ENCODE data around the gene ATF2.
"Not testable (repeated sequence)": the region's sequence is repeated elsewhere in the genome, so short reads cannot be mapped to it uniquely, and the experiment has no call there.

The ATF2 gene

DNA sequence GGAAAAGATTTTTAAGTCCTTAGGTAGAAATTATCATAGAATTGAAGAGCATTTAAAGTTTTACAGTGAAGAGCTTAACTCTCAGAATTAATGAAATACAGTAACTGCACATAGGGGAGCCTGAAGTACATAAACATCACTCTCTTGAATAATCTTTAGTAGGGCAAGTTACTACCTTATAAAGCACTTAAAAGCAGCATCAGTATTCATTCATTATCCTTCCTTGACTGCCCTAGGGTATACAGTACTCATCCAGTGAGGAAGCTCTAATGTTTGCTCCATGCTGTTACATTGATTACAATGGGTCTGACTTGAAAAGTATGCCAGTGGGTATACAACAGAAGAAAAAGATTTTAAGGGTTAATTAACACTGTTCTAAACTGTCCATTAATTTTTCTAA lies 66.5 kb downstream of the ATF2 start:
- DNase-seq (ENCODE audit: low read depth in 4 of 4, low spot score in 1 of 4), result no peak

DNA sequence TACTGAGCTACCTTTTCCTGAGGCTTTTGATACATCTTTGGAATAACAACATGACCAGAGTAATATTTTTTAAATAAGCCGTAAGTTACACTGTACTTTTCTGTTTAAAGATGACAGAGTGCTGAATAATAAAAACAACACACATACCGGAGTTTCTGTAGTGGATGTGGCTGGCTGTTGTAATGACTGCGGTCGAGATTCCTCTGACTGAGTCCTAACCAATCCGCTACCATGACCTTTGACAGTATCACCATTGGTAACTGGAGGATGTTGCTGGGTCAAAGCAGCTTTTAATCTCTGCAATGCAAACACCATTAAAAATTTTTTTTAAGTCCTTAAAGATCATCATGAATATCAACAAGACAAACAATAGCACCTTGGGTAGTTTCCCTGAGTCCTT lies 70.7 kb downstream of the ATF2 start:
- DNase-seq (ENCODE audit: low read depth in 4 of 4, low spot score in 1 of 4), result no peak

DNA sequence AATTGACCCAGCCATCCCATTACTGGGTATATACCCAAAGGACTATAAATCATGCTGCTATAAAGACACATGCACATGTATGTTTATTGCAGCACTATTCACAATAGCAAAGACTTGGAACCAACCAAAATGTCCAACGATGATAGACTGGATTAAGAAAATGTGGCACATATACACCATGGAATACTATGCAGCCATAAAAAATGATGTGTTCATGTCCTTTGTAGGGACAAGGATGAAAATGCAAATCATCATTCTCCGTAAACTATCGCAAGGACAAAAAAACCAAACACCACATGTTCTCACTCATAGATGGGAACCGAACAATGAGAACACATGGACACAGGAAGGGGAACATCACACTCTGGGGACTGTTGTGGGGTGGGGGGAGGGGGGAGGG lies 83.9 kb downstream of the ATF2 start:
- not testable (repeated sequence) for DNase-seq (ENCODE audit: low read depth in 4 of 4, low spot score in 1 of 4)

DNA sequence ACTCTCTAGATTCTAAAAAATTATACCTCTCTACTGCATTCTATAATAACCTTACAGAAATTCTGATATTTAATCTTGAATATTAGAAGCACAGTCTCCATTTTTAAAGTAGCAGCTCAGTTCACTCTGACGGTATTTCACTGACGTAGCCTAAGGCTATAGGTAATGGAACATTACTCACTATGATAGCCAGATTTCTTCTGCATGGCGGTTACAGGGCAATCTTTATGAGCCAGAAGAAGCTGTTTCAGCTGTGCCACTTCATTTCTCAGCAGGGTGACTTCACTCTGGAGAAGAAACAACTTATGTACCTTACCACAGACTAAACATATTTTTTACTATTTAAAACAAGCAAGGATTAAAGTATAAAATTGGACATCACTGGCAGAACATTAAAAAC lies 87.5 kb downstream of the ATF2 start:
- no peak for DNase-seq (ENCODE audit: low read depth in 4 of 4, low spot score in 1 of 4)

DNA sequence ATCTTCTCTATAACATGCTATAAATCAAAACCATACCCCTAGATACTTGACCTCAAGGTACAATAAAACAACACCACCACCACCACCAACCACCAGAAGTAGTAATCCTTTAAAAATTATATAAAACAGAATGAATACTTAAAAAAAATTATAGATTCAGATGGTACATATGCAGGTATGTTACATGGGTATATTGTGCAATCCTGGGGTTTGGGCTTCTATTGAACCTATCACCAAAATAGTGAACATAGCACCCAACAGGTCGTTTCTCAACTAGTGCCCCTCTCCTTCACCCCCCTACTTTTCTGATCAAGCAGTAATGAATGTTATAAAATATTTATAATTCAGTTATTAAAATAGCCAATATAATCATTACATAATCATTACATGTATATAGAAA lies 91.7 kb downstream of the ATF2 start:
- no peak for DNase-seq (ENCODE audit: low read depth in 4 of 4, low spot score in 1 of 4)

DNA sequence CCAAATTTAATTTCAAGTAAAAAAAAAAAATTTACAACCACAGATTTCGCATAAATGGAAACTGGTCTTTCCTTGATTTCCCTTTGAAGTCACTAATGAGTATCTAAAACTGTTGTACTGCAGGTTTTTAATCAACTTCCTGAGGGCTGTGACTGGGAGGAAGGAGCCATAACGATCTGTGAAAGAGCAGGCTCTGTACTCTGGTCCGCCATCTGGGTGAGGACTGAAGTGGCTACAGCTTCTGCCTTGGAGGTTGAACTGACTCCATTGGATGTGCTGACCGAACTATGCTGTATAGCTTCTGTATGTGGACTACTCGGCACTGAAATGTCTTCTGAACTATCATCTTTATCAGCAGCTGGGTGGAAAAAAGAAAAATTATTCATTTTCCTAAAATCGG lies 93.5 kb downstream of the ATF2 start:
- no peak for DNase-seq (ENCODE audit: low read depth in 4 of 4, low spot score in 1 of 4)

DNA sequence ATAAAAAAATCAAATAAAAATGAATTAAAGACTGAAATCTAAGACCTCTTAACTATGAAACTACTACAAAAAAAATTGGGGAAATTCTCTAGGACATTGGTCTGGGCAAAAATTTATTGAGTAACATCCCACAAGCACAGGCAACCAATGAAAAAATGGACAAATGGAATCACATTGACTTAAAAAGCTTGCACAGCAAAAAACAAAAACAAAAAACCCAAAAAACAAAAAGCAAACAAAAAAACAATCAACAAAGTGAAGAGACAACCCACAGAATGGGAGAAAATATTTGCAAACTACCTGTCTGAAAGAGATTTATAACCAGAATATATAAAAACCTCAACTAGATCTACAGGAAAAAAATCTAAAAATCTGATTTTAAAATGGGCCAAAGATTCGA lies 99.5 kb downstream of the ATF2 start:
- DNase-seq (ENCODE audit: low read depth in 4 of 4, low spot score in 1 of 4), result no peak

DNA sequence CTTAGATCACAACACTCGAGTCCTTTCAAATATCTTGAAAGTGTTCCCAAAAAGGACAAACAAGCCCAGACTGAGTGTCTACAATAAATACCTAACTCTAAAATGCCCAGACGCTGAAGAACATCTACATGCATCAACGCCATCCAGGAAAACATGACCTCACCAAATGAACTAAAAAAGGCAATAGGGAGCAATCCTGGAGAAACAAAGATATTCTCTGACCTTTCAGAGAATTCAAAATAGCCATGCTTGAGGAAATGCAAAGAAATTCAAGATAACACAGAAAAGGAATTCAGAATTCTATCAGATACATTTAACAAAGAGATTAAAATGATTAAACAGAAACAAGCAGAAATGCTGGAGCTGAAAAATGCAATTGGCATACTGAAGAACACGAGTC lies 101.6 kb downstream of the ATF2 start:
- DNase-seq (ENCODE audit: low read depth in 4 of 4, low spot score in 1 of 4), result no peak

DNA sequence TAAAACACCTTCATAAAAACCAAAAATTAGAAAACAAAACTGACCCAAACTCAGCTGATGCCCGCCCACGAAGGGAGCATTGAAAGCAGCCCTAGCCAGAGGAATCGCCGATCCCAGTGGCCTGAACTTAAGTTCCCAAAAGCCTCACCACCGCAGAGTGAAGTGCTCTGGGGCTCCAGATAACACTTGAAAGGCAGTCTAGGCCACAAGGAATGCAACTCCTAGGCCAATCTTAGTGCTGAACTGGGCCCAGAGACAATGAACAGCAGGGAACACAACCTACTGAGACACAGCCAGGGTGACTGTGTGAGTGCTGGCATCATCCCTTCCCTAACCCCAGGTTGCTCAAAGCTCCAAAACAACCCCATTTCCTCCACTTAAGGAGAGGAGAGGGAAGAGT lies 103.2 kb downstream of the ATF2 start:
- no peak for DNase-seq (ENCODE audit: low read depth in 4 of 4, low spot score in 1 of 4)

DNA sequence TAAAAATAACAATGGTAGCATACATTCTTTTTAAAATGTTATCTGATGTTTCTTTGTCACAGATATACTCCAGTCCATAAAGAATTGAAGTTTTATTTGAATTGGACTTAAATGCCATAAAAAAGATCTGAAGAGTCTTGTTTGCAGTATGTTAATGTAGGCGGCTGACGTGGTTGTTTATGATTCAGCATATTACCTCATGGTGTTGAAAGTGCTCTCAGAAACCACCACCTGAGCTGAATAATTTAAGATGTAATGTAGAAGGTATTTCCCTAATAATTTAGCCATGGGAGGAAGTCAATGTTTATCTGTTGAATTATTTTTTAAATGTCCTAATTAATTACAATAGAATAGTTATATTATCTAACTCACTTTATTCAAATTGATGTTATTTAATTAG lies 104.3 kb downstream of the ATF2 start:
- DNase-seq (ENCODE audit: low read depth in 4 of 4, low spot score in 1 of 4), result no peak

DNA sequence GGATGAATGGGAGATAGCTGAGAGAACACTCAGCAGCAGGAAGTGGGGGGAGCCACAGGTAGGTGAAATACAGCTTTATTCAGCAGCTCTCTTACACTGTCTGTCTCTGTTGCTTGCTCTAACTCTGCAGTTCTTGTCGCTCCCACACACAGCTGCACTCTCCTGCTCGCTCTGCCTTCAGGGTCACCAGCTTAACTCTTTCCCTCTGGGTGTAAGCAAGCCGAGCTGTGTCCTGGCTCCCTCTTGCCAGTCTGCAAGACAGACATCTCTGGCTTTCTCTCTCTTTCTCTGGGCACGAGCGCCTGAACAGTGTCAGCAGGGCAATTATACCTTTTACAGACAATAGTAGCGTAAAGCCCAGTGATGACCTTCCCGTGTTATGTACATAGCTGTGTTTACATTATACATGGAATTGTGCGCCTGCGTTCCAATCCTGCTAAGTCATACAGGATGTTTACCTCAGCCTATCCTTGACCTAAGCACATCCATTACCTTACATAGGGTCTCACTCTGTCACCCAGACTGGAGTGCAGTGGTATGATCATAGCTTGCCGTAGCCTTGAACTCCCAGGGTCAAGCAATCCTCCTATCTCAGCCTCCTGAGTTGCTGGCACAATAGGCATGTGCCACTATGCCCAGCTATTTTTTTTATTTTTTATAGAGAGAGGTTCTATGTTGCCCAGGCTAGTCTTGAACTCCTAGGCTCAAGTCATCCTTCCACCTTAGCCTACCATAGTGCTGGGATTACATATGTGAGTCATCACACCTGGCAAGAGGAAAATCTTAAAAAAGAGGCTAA lies 105.0 kb downstream of the ATF2 start:
- DNase-seq (ENCODE audit: low read depth in 4 of 4, low spot score in 1 of 4), result no peak

DNA sequence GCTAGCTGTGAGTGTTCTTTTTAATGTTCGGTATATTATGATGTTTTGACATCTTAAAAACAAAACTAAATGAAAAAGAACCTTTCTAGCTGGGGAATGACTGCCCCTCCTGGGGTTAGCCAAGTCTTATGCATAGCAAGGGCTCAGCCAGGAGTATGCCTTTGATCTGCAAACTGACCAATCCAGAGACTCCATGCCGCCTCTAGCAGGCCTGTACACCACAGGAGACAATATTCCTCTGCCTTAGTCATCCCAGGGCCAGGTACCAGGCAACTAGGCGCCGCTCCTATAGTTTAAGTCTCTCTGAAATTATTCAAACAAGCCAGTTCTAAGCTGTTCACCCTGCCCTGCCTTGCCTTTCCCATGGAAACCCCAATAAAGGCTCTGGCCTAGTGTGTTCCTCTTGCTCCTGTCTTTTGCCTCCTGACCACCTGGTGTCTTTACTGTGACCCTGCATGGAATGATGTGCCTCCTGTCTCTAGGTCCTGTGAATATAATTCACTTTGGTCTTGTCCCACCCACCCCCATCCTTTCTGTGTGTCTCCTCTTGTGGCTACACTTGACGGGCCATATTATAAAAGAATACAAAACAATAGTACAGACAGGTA lies 110.8 kb downstream of the ATF2 start:
- no peak for DNase-seq (ENCODE audit: low read depth in 4 of 4, low spot score in 1 of 4)

DNA sequence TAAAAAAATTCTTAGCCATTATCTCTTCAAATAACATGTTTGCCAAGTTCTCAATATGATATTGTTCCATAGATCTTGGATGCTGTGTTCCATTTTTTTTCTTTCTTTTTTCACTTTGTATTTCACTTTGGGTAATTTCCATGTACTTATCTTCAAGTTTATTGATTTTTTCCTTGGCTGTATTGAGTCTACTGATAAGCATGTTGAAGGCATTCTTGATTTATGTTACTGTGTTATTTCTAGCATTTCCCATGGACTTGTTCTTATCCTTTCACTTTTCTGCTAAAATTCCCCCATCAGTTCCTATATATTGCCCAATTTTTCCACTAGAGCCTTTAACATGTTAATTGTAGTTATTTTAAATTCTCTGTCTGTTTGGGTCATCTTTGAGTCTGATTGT lies 112.0 kb downstream of the ATF2 start:
- no peak for DNase-seq (ENCODE audit: low read depth in 4 of 4, low spot score in 1 of 4)

DNA sequence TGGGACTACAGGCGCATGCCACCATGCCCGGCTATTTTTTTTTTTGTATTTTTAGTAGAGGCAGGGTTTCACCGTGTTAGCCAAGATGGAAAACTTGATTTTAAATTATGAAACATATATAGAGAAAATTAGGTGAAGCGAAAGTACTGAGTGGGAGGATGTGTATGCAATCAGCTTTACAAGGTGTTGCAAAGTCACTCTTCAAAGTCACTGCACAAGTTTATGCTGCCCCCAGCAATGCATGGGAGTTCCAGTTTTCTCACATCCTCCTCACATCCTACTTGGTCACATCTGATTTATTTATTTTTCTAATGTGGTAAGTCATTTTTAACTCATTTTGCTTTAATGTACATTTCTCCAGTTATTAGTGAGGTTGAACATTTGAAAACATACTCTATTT lies 113.7 kb downstream of the ATF2 start:
- DNase-seq (ENCODE audit: low read depth in 4 of 4, low spot score in 1 of 4), result no peak

DNA sequence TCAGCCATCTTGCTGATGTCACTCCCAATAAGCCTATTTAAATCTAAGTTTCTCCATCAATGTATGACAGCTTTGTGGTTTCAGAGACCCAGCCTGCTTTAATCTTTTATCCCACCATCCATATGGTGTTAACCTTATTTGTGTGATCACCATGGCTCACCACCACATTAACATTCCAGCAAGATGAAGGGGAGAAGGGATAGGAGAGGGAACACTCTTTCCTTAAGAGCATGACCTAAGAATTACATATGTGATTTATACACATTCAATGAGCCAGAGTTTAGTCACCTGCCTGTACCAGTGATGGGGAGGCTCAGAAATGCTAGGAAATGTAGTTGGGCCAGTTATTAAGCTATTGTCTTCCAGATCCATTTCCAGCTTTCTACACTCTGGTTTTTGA lies 118.3 kb downstream of the ATF2 start:
- DNase-seq (ENCODE audit: low read depth in 4 of 4, low spot score in 1 of 4), result no peak

DNA sequence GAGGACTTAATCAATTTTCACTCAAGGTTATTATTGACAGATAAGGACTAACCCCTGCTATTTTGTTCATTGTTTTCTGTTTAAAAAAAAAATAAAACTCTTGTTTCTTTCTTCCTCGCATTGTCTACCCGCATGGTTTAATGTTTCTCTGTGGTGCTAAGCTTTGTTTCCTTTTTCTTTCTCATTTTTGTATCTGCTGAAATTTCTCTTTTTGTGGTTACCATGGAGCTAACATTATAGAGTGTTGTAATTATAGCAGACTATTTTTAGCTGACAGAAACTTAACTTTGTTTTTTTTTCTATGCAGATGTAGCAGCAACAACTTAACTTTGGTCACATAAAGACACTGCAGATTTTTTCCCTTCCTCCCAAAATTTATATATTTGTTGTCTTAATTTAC lies 119.7 kb downstream of the ATF2 start:
- no peak for DNase-seq (ENCODE audit: low read depth in 4 of 4, low spot score in 1 of 4)

DNA sequence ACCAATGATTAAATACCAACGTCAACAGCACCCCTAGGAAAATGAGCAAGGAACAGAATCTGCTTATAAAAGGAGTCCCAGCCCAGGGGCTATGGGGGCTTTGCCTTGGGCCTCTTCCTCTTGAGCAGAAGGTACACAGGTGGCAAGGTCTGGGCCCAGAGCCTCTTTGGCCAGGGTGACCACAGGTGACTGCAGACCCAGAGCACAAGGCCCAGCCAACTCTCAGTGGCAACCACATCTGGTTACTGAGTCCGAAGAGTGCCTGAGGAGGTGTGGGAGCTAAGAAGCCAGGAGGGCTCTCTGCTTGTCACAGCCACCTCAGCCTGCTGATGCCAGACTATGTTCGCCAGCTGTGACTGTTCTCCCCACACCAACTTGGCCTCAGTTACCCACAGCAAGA lies 128.5 kb downstream of the ATF2 start:
- DNase-seq (ENCODE audit: low read depth in 4 of 4, low spot score in 1 of 4), result no peak

DNA sequence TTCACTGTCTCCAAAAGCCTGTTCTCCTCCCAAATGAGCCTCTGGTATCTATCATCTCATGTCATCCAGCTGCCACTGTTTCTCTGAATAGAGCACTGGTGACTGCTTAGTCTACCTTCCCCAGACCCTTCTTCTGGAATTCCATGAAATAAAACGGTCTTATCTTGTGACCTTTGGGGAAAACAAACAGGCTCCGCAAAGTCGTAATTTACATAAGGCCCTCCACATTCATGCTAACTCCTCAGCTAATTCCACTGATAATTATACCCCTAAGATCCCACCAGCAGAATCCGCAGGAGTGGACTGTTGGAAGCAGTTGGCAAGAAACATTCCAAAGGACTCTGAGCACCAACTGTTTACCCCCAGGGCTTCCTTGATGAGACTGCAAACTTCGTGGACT lies 129.0 kb downstream of the ATF2 start:
- no peak for DNase-seq (ENCODE audit: low read depth in 4 of 4, low spot score in 1 of 4)

DNA sequence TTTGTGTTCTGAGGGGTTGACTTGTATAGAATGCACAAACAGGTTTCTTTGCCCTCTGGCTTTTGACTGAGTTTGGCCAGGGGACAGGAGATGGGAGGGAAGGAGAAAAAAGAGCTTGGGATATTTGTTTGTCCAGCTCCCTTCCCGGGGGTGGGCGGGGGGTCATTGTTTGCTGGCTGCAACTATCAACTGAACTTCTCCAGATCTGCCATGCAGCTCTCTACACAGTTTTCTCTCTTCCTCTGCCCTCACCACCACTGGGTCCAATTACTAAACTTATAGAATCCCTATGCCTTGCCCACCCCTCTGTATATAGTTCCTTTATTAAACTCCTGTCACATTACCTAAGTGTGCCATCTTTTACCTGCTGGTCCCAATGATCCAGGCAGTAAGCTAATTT lies 130.1 kb downstream of the ATF2 start:
- no peak for DNase-seq (ENCODE audit: low read depth in 4 of 4, low spot score in 1 of 4)

DNA sequence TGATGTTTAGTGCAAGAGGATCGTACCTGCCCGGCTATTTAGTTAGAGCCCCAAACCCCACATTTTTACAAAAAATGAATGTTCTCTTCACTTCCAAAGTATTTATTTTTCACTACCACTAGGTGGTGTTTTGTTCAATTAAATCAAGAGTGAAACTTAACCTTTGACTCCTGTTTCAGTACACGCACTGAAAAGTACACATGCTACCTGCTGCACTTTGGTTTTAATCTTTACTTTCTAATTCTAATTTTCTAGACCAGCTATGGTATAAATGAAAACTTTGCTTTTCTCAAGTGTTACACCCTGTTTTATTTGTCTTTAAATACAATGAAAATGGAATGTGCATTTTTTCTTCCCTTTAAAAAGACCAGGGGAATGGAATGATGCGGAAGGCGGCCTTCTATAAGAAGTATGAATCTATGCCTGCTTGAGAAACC lies 131.4 kb downstream of the ATF2 start:
- DNase-seq (ENCODE audit: low read depth in 4 of 4, low spot score in 1 of 4), result no peak

DNA sequence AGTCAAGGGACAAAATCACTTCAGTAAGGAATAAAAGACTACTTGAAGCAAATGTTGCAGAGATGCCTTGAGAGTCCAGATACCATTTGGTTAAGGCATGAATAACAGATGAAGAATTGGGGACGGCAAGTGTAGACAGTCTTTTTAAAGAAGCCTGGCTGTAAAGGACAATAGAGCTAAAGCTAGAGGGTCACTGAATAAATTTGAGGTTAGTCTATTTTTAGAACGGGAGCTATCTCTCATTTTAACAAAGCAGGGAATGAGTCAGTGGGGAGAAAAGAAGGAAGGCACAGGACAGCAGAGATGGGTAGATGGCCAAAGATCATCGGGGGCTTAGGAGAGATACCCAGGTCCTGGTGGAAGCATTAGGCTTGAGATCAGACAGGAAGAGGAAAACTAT lies 132.2 kb downstream of the ATF2 start:
- DNase-seq (ENCODE audit: low read depth in 4 of 4, low spot score in 1 of 4), result no peak

DNA sequence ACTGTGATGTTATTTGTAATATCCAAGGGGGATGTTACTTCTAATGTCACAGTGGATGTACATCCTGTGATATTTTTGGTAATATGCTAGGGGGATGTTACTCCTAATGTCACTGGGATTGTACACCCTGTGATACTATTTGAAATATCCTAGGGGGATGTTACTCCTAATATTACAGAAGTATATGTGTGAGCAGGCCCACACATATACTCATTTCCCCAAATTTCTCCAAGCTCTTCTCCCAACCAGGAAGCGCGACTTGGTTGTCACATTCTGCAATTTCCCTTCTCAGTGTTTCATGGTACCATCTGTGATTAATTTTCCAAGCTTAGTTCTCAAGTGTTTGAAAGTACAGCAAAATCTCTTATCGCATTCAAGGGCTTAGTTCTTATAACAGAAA lies 133.3 kb downstream of the ATF2 start:
- DNase-seq (ENCODE audit: low read depth in 4 of 4, low spot score in 1 of 4), result no peak
